KMS-11 (cell line): Measurements from ENCODE around the gene ERP27.

Experiments
- H2AFZ ChIP-seq: fragments of 200-600 bp; sonication (generic); 2 replicates; pipeline ENCODE4 v1.6.1; 2016; ENCODE audit warnings: antibody characterized with exemption, mixed run types, low read depth
- H3K27ac ChIP-seq: fragments of 200-600 bp; sonication (generic); 2 replicates; pipeline ENCODE4 v1.6.1; 2016; ENCODE audit warnings: mild to moderate bottlenecking, mixed run types
- H3K27me3 ChIP-seq: fragments of 200-600 bp; sonication (generic); 2 replicates; pipeline ENCODE4 v1.6.1; 2017; ENCODE audit warnings: mild to moderate bottlenecking, low read depth, mixed run types, moderate library complexity; ENCODE audit not compliant: insufficient read depth
- H3K36me3 ChIP-seq: fragments of 200-600 bp; sonication (generic); 2 replicates; pipeline ENCODE4 v1.6.1; 2017; ENCODE audit warnings: mild to moderate bottlenecking, mixed run types; ENCODE audit not compliant: insufficient read depth
- H3K4me1 ChIP-seq: fragments of 200-600 bp; sonication (generic); 2 replicates; pipeline ENCODE4 v1.6.1; 2016; ENCODE audit warnings: mild to moderate bottlenecking, low read depth, mixed run types; ENCODE audit not compliant: poor library complexity, severe bottlenecking
- H3K4me2 ChIP-seq: fragments of 200-600 bp; sonication (generic); 2 replicates; pipeline ENCODE4 v1.7.0; 2016; ENCODE audit warnings: mild to moderate bottlenecking, mixed run types
- H3K4me3 ChIP-seq: fragments of 200-600 bp; sonication (generic); IDR thresholded peaks from 2 replicates; pipeline ENCODE4 v1.6.1; 2017; ENCODE audit warnings: low read depth, low read length, mixed read lengths; ENCODE audit not compliant: insufficient read depth
- H3K79me2 ChIP-seq: fragments of 200-600 bp; sonication (generic); 2 replicates; pipeline ENCODE4 v1.6.1; 2016; ENCODE audit warnings: low read depth, mixed run types; ENCODE audit not compliant: insufficient read depth
- H3K9ac ChIP-seq: fragments of 200-600 bp; sonication (generic); 2 replicates; pipeline ENCODE4 v1.6.1; 2016; ENCODE audit warnings: mild to moderate bottlenecking, mixed run types
- H4K20me1 ChIP-seq: fragments of 200-600 bp; sonication (generic); 2 replicates; pipeline ENCODE4 v1.6.1; 2016; ENCODE audit warnings: mild to moderate bottlenecking, mixed run types; ENCODE audit not compliant: insufficient read depth
- CTCF ChIP-seq: fragments of 200-600 bp; sonication (generic); conservative IDR thresholded peaks from 2 replicates; pipeline ENCODE4 v1.6.1; 2017; ENCODE audit warnings: low read depth, mild to moderate bottlenecking, antibody characterized with exemption, low read length, moderate library complexity, mixed read lengths

Gene ERP27

DNA sequence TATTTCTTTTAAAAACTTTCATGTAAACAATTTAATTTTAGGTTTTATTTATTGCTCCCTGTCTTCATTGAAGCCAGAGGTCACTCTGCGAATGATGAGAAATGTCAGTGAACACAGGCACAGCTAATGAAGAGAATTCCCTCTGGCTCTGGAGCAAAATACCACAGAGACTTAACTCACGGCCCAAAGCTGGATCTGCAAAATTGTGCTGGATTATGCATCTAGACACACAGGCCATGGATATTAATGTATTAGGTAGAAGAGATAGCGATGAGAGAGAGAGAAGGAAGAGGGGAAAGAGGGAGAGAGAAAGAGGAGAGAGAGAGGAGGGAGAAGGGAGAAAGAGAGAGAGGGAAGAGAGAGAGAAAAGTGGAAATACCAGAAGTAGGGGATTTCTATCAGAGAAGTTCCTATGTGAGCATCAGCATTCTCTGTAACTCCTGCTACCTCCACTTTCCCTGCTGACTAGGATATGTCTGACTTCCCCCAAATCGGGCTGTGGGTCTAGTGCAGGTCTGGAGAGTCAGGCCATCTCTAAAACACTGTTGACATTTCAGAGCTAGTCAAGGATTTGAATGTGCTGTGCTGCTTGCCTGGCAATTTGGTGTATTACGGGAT lies 19.3 kb upstream of the ERP27 start:
- Histone ChIP-seq H4K20me1 (no peaks in the 10 kb centered on the region), H3K36me3 (no peaks in the 10 kb centered on the region), H3K79me2 (no peaks in the 10 kb centered on the region), H3K9ac (no peak overlapping the region), H3K4me3 (no peak overlapping the region), H3K27me3 (no peaks in the 10 kb centered on the region), H3K27ac (no peak overlapping the region), H3K4me1 (no peaks in the 10 kb centered on the region), H3K4me2 (no peak overlapping the region), H2AFZ (no peak overlapping the region)
- TF ChIP-seq CTCF: no peak

DNA sequence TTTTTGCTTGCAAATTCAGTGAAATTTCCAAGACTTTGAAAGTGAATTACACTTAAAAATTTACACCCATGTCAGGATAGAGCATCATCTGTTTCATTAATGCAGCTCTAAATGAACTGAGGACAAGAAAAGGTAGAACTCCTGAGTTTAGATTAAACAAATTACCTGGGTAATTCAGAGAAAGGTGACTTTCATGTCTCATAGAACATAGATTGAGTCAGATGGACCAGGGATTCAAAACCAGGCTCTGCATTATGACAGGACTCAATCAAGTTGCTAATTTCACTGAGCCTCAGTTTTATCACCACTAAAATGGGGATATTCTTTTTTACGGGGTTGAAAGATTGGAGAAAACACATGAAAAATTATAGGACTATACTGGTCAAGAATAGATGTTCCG lies 18.6 kb upstream of the ERP27 start:
- Histone ChIP-seq H4K20me1 (no peaks in the 10 kb centered on the region), H3K27ac (no peak overlapping the region), H3K4me1 (no peaks in the 10 kb centered on the region), H3K4me2 (no peak overlapping the region), H3K79me2 (no peaks in the 10 kb centered on the region), H3K36me3 (no peaks in the 10 kb centered on the region), H2AFZ (no peak overlapping the region), H3K9ac (no peak overlapping the region), H3K27me3 (no peaks in the 10 kb centered on the region), H3K4me3 (no peak overlapping the region)
- no peak for TF ChIP-seq CTCF

DNA sequence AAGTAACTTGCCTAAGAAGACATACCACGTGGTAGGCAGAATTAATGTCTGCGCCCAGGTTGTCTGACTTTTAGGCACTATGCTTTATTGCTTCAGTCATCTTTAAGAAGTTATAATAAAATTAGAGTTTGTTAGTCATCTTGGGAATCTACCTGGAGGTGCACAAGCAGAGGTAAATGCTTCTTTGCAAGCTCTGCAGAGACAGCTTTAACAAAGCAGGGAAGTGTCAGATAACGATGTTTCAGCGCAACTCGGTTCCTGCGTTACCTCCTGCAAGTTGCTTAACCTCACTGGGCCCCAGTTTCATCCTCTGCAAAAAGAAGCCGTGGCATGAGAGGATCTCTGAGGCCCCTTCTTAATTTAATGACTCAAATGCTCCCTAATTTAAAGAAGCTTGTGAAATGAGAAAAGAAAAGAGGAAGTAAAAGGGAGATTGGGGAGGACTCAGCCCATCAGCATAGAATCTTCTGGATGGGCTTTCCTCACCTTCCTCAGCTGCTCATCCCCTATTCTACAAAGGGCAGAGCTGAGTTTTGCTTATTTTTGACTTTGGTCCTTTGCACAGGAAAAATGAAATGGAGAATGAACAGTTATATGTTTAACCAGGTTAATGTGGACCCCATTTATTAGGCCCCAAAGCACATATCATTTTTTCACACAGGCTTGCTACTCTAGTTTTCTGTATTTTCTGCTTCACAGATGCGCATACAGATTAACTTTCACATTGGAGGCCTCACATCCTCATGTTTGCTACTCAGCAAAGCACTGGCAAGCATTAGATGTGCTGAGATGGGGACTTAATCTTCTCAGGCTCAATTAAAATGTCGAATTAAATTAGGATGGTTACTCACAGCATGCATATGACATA lies 17.9 kb upstream of the ERP27 start:
- Histone ChIP-seq H3K4me3 (no peak overlapping the region), H3K36me3 (no peaks in the 10 kb centered on the region), H3K4me2 (no peak overlapping the region), H3K27me3 (no peaks in the 10 kb centered on the region), H3K9ac (no peak overlapping the region), H2AFZ (no peak overlapping the region), H3K79me2 (no peaks in the 10 kb centered on the region), H3K27ac (no peak overlapping the region), H3K4me1 (no peaks in the 10 kb centered on the region), H4K20me1 (no peaks in the 10 kb centered on the region)
- no peak for TF ChIP-seq CTCF

DNA sequence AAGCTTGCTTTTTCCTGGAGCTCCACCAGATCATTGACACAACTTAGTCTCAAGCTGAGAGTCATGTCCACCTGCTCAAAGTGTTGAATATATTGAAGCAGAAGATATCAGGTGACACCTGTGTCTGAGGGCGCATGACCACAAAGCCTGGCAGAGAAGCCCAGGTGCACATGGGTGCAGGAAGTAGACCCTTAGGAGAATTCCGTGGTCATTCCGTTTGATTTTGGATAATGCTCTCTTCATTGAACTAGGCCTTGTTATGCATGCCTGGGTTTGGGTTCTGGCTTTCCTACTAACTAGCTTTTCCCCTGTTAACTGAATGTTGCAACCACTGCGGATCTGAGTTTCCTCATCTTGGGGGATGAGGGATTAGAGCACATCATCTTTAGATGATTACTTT lies 15.9 kb upstream of the ERP27 start:
- Histone ChIP-seq H3K27ac (no peak overlapping the region), H4K20me1 (no peaks in the 10 kb centered on the region), H3K27me3 (no peaks in the 10 kb centered on the region), H2AFZ (no peak overlapping the region), H3K4me1 (peaks cover 4% of the 10 kb centered on the region), H3K4me3 (no peak overlapping the region), H3K79me2 (no peaks in the 10 kb centered on the region), H3K36me3 (no peaks in the 10 kb centered on the region), H3K9ac (no peak overlapping the region), H3K4me2 (no peak overlapping the region)
- TF ChIP-seq CTCF: no peak
